GM23248 (cell line): ENCODE measurements around the gene CDK16.

Source experiments
- EZH2 ChIP-seq: fragments of 200-600 bp; sonication (generic); IDR thresholded peaks from 2 replicates; pipeline ENCODE4 v1.6.1; 2018; ENCODE audit warnings: antibody characterized with exemption, mild to moderate bottlenecking; ENCODE audit not compliant: insufficient read depth, poor library complexity, severe bottlenecking
- EZH2phosphoT487 ChIP-seq: fragments of 200-600 bp; sonication (generic); IDR thresholded peaks from 2 replicates; pipeline ENCODE4 v1.6.1; 2018; ENCODE audit warnings: antibody characterized with exemption, moderate library complexity, mild to moderate bottlenecking, low read depth; ENCODE audit not compliant: insufficient read depth

DNA sequence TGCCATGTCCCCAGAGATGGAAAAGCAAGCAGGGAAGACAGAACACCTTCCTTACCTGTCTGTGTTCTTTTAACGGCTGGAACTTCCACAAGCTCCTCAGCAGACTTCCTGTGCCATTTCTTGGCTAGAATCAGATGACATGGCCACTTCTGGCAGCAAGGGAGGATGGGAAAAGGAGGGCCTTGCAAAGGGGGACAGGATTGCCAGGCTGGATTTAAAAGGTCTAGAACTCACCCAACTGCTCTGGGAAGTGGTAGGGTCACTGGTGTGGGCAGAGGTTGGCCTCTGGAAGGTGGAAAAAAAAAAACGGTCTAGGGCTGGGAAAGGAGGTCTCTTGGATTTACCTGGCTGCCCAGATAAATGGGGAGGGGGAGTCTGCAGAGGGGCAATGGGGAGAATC is 12.7 kb downstream of the CDK16 start:
- TF ChIP-seq EZH2 (no peak), EZH2phosphoT487 (no peak)
